HepG2 (cell line): ENCODE results near the gene UBE2N. TPM values are rescaled to one million over a fixed set of nuclear protein-coding genes. Genes with fewer than 3 reads are reported as not detected.

Experiments used
- ATAC-seq: fragments of 200-7000 bp; cut with Tn5 transposase; 3 replicates; pipeline ENCODE4 v1.9.1; 2020; ENCODE audit warnings: mild to moderate bottlenecking, moderate library complexity
- BruUV-seq: library from RNA; stranded (reverse); fragments of 400-500 nt; replicated peaks from 2 replicates; lab custom pipeline; 2021; lab: Mats Ljungman, UMichigan
- CTCF ChIA-PET: fragments of 300-600 bp; formaldehyde crosslinking; extraction: SDS; loops from one replicate; lab custom pipeline; 2021; ENCODE audit warnings: low total read pairs, inconsistent platforms, low intra/inter-chr PET ratio; lab: Yijun Ruan, JAX
- POLR2A ChIA-PET: fragments of 350-600 bp; sonication (Branson Sonifier 250); formaldehyde crosslinking; loops from one replicate; lab custom pipeline; 2020; ENCODE audit warnings: antibody characterized with exemption, inconsistent platforms; lab: Yijun Ruan, JAX
- DNase-seq: peaks from one replicate; pipeline ENCODE4 v3.0.0-alpha.2; 2015; ENCODE audit warnings: low spot score
- FAIRE-seq: peaks from 3 replicates; lab custom pipeline; 2011; peaks lifted over from hg19 to GRCh38; lab: Jason Lieb, UNC
- H2AFZ ChIP-seq: one replicate; pipeline ENCODE4 v1.6.1; 2011; ENCODE audit warnings: low read length, inconsistent platforms
- H3K27ac ChIP-seq: fragments of 300-600 bp; 3 replicates; pipeline ENCODE4 v1.8.0; 2011; ENCODE audit warnings: mixed run types, mild to moderate bottlenecking, mixed read lengths, low read length, inconsistent platforms; ENCODE audit not compliant: insufficient read depth; ENCODE audit errors: extremely low read length
- H3K27me3 ChIP-seq, 2 experiments: fragments of 200-600 bp in 1 of 2; 2 replicates in 1 of 2; 3 replicates in 1 of 2; pipeline versions ENCODE4 v1.6.0 to v1.8.0; 2011; ENCODE audit warnings: low read length in 2 of 2, mild to moderate bottlenecking in 2 of 2, moderate library complexity in 2 of 2, inconsistent platforms in 1 of 2; ENCODE audit not compliant: insufficient read depth in 2 of 2, control insufficient read depth in 1 of 2
- H3K36me3 ChIP-seq, 2 experiments: fragments of 200-600 bp in 1 of 2; replicated peaks in 1 of 2; 2 replicates in 1 of 2; 3 replicates in 1 of 2; pipeline versions ENCODE4 v1.5.1 to v1.8.0; 2011; ENCODE audit warnings: low read length in 2 of 2, inconsistent platforms in 1 of 2; ENCODE audit not compliant: insufficient read depth in 2 of 2, control insufficient read depth in 1 of 2
- H3K4me1 ChIP-seq: 2 replicates; pipeline ENCODE4 v1.5.1; 2012; ENCODE audit warnings: low read length, inconsistent platforms; ENCODE audit not compliant: insufficient read depth
- H3K4me2 ChIP-seq: 2 replicates; pipeline ENCODE4 v1.6.0; 2011; ENCODE audit warnings: low read depth, low read length, inconsistent platforms
- H3K4me3 ChIP-seq, 3 experiments: fragments of 200-600 bp in 1 of 3; sonication (generic), shearing (Covaris generic) in 1 of 3; replicated peaks in 1 of 3; 2 replicates each; pipeline ENCODE4 v1.5.1; 2011 to 2016; ENCODE audit warnings: low read length in 3 of 3, inconsistent platforms in 2 of 3, low read depth in 2 of 3, mild to moderate bottlenecking in 2 of 3, control low read depth in 1 of 3, mixed read lengths in 1 of 3; ENCODE audit not compliant: insufficient read depth in 1 of 3
- H3K79me2 ChIP-seq: one replicate; pipeline ENCODE4 v1.6.1; 2011; ENCODE audit warnings: low read length, inconsistent platforms; ENCODE audit not compliant: insufficient read depth
- H3K9ac ChIP-seq: 2 replicates; pipeline ENCODE4 v1.6.0; 2011; ENCODE audit warnings: mild to moderate bottlenecking, low read depth, low read length, inconsistent platforms; ENCODE audit not compliant: insufficient read depth
- H3K9me3 ChIP-seq: 2 replicates; pipeline ENCODE4 v1.5.1; 2012; ENCODE audit warnings: mild to moderate bottlenecking, low read length
- H4K20me1 ChIP-seq: 2 replicates; pipeline ENCODE4 v1.6.0; 2011; ENCODE audit warnings: inconsistent platforms, mild to moderate bottlenecking, low read length, moderate library complexity; ENCODE audit not compliant: insufficient read depth
- BRCA1 ChIP-seq: sonication (generic); formaldehyde crosslinking; IDR thresholded peaks from 2 replicates; pipeline ENCODE4 v1.4.0; 2020; ENCODE audit warnings: missing genetic modification reagents
- ETS1 ChIP-seq: sonication (generic); formaldehyde crosslinking; IDR thresholded peaks from 2 replicates; pipeline ENCODE4 v1.4.0; 2020; ENCODE audit warnings: missing genetic modification reagents
- EZH2 ChIP-seq: conservative IDR thresholded peaks from 2 replicates; pipeline ENCODE4 v1.6.1; 2012; ENCODE audit warnings: mild to moderate bottlenecking, low read depth, low read length, moderate library complexity
- HMGXB4 ChIP-seq, 2 experiments: sonication (generic) in 1 of 2; formaldehyde crosslinking in 1 of 2; IDR thresholded peaks; 2 replicates each; pipeline versions ENCODE4 v1.4.0 to v1.6.1; 2018 to 2020; ENCODE audit warnings: missing genetic modification reagents in 2 of 2, borderline replicate concordance in 1 of 2, low read depth in 1 of 2, mild to moderate bottlenecking in 1 of 2, missing biosample characterization in 1 of 2
- NCOA2 ChIP-seq: sonication (generic); formaldehyde crosslinking; IDR thresholded peaks from 2 replicates; pipeline ENCODE4 v1.8.0; 2022; ENCODE audit warnings: inconsistent platforms
- SNAI1 ChIP-seq: sonication (generic); formaldehyde crosslinking; IDR thresholded peaks from 2 replicates; pipeline ENCODE4 v1.5.0; 2020; ENCODE audit warnings: mild to moderate bottlenecking, missing genetic modification reagents, borderline replicate concordance
- ZBED4 ChIP-seq: sonication (generic); formaldehyde crosslinking; IDR thresholded peaks from 2 replicates; pipeline ENCODE4 v1.4.0; 2020; ENCODE audit warnings: missing genetic modification reagents, borderline replicate concordance
- ZBTB14 ChIP-seq: sonication (generic); formaldehyde crosslinking; IDR thresholded peaks from 2 replicates; pipeline ENCODE4 v1.4.0; 2020; ENCODE audit warnings: missing genetic modification reagents
- ZHX2 ChIP-seq, 2 experiments: sonication (generic) in 1 of 2; formaldehyde crosslinking in 1 of 2; IDR thresholded peaks; 2 replicates each; pipeline versions ENCODE4 v1.6.1 to v1.9.0; 2014 to 2022; ENCODE audit warnings: antibody characterized with exemption in 1 of 2, borderline replicate concordance in 1 of 2, inconsistent platforms in 1 of 2, low read depth in 1 of 2, missing genetic modification reagents in 1 of 2
- WGBS: methylation state at CpG from one replicate; pipeline ENCODE4 v1.1.6; 2017; ENCODE audit warnings: low lambda C conversion rate; 5-methylcytosine and 5-hydroxymethylcytosine counted together
- in situ Hi-C: cut with HindIII; loops from 2 replicates; pipeline ENCODE4 v1.10.0; 2017; ENCODE audit warnings: low pct_unique_long_range_greater_than_20kb; ENCODE audit not compliant: extremely low pct_ligation_motif_present
- intact Hi-C: fragments of 100-400 bp; cut with micrococcal nuclease; formaldehyde crosslinking; loops from one replicate; pipeline ENCODE4 v1.10.0; 2022; ENCODE audit not compliant: unreplicated experiment
- polyA plus RNA-seq, 8 experiments: library from polyadenylated mRNA; depleted of rRNA in 3 of 8; stranded (reverse) in 7 of 8; unstranded in 1 of 8; fragments of >200 nt; fragmentation: Illumina TruSeq in 4 of 8; extraction: Trizol in 4 of 8; gene quantifications; 2 replicates each; pipeline versions ENCODE4 v1.2.1 to v1.2.3, GENCODE V29; 2011 to 2016; ENCODE audit warnings: low read depth in 4 of 8, missing spikeins in 1 of 8, mixed read lengths in 1 of 8; ENCODE audit not compliant: insufficient read depth in 1 of 8
- total RNA-seq, 5 experiments: library from RNA; depleted of rRNA; stranded (reverse); fragments of >200 nt; fragmentation: Illumina TruSeq; extraction: Trizol; gene quantifications; 2 replicates each; pipeline ENCODE4 v1.2.3, GENCODE V29; 2016; ENCODE audit warnings: low read depth in 1 of 5

UBE2N gene
- total and polyA plus RNA-seq, 2 of the 13 experiments (the other 11 are each of a cell fraction or from before 2014, with no cell fraction given): 188 to 197 TPM

- Histone ChIP-seq H3K9me3 (no peaks in the 10 kb centered on the region), H3K9ac (no peak overlapping the region), H3K4me2 (no peak overlapping the region), H3K36me3 (peaks cover 3 to 29% of the 10 kb centered on the region in 2 experiments; a peak in 4 of 5 replicates), H4K20me1 (peaks cover 11% of the 10 kb centered on the region; the same call in 1 of the 2 replicates), H3K4me1 (peaks cover 10% of the 10 kb centered on the region; the same call in 1 of the 2 replicates), H3K4me3 (no peak overlapping the region), H3K27ac (no peak overlapping the region), H2AFZ (no peak overlapping the region), H3K27me3 (no peaks in the 10 kb centered on the region), H3K79me2 (peaks cover 28% of the 10 kb centered on the region)
- POLR2A ChIA-PET: no interaction called here
- FAIRE-seq (no peak), ATAC-seq (no peak), DNase-seq (no peak)
- intact Hi-C loops (no loop called here), in situ Hi-C loops (loop anchor here (10.0 kb wide), 1 partner anchor 413 kb away; no protein-coding TSS in a partner anchor)
- BruUV-seq: no TSS peak
- CTCF ChIA-PET: no interaction called here
- WGBS: 97% methylated on average over 2 of the region's 2 CpGs
- TF ChIP-seq ZHX2 (IDR thresholded peaks at IDR 0.05; ENCODE audit: low read depth) (no peak), ZHX2 (CRISPR knock-in tag; IDR thresholded peaks at IDR 0.05; ENCODE audit: borderline replicate concordance) (no peak), EZH2 (no peak), HMGXB4 (CRISPR knock-in tag; IDR thresholded peaks at IDR 0.05; ENCODE audit: borderline replicate concordance in 1 of 2, low read depth in 1 of 2) (no peak), NCOA2 (CRISPR knock-in tag) (no peak), ZBED4 (CRISPR knock-in tag) (no peak), SNAI1 (no peak), BRCA1 (CRISPR knock-in tag) (no peak), ETS1 (CRISPR knock-in tag) (no peak), ZBTB14 (CRISPR knock-in tag) (no peak)
Observed at GRCh38 chr12:93407963-93408283, 33.8 kb downstream of the UBE2N start.
